IMR-90 (cell line): Measurements from ENCODE around the gene CLEC14A. TPM values are rescaled to one million over a fixed set of nuclear protein-coding genes. Genes with fewer than 3 reads are reported as not detected.

Source experiments
- ATAC-seq: fragments of 200-7000 bp; cut with Tn5 transposase; 2 replicates; pipeline ENCODE4 v1.9.1; 2020; ENCODE audit warnings: low read depth, mild to moderate bottlenecking, moderate library complexity
- BruUV-seq: library from RNA; stranded (reverse); fragments of 400-500 nt; replicated peaks from 2 replicates; lab custom pipeline; 2021; lab: Mats Ljungman, UMichigan
- CTCF ChIA-PET: fragments of 300-600 bp; formaldehyde crosslinking; extraction: SDS; loops from one replicate; lab custom pipeline; 2021; ENCODE audit warnings: antibody characterized with exemption; lab: Yijun Ruan, JAX
- POLR2A ChIA-PET: fragments of 300-600 bp; sonication (Branson Sonifier 250); formaldehyde crosslinking; loops from one replicate; lab custom pipeline; 2022; ENCODE audit warnings: antibody characterized with exemption; ENCODE audit not compliant: unreplicated experiment; lab: Charles Lee
- DNase-seq: peaks from one replicate; pipeline ENCODE4 v3.0.0; 2013
- H2AFZ ChIP-seq: replicated peaks from 2 replicates; pipeline ENCODE3; 2013; ENCODE audit warnings: low read length, mild to moderate bottlenecking; ENCODE audit not compliant: poor library complexity
- H2AK5ac ChIP-seq: 2 replicates; pipeline ENCODE4 v1.6.1; 2013; ENCODE audit warnings: low read depth, low read length, inconsistent platforms
- H2AK9ac ChIP-seq: replicated peaks from 2 replicates; pipeline ENCODE3; 2013; ENCODE audit warnings: mild to moderate bottlenecking, low read depth, low read length, moderate library complexity; ENCODE audit not compliant: poor library complexity
- H2BK120ac ChIP-seq: 2 replicates; pipeline ENCODE4 v1.6.1; 2013; ENCODE audit warnings: low read depth, low read length, inconsistent platforms
- H2BK15ac ChIP-seq: 3 replicates; pipeline ENCODE4 v1.6.1; 2013; ENCODE audit warnings: low read depth, low read length, inconsistent platforms
- H2BK20ac ChIP-seq: 2 replicates; pipeline ENCODE4 v1.6.1; 2013; ENCODE audit warnings: low read depth, mild to moderate bottlenecking, inconsistent platforms, low read length, moderate library complexity
- H2BK5ac ChIP-seq: 2 replicates; pipeline ENCODE4 v1.6.1; 2013; ENCODE audit warnings: mild to moderate bottlenecking, low read depth, low read length, inconsistent platforms; ENCODE audit not compliant: poor library complexity, severe bottlenecking
- H3K14ac ChIP-seq: replicated peaks from 2 replicates; pipeline ENCODE4 v1.6.1; 2013; ENCODE audit warnings: low read depth, low read length, inconsistent platforms
- H3K18ac ChIP-seq: 2 replicates; pipeline ENCODE4 v1.6.1; 2013; ENCODE audit warnings: low read depth, low read length, control low read depth
- H3K23ac ChIP-seq: 2 replicates; pipeline ENCODE4 v1.6.1; 2013; ENCODE audit warnings: low read depth, low read length, inconsistent platforms
- H3K27ac ChIP-seq: 2 replicates; pipeline ENCODE4 v1.5.1; 2013; ENCODE audit warnings: mild to moderate bottlenecking, control low read depth, low read length; ENCODE audit not compliant: insufficient read depth
- H3K27me3 ChIP-seq: 2 replicates; pipeline ENCODE4 v1.6.1; 2013; ENCODE audit warnings: low read length; ENCODE audit not compliant: control insufficient read depth, insufficient read depth
- H3K36me3 ChIP-seq: 2 replicates; pipeline ENCODE4 v1.6.1; 2013; ENCODE audit warnings: low read length, mixed read lengths; ENCODE audit not compliant: control insufficient read depth, insufficient read depth
- H3K4ac ChIP-seq: 2 replicates; pipeline ENCODE4 v1.6.1; 2013; ENCODE audit warnings: low read depth, low read length, inconsistent platforms
- H3K4me1 ChIP-seq: 2 replicates; pipeline ENCODE4 v1.6.1; 2013; ENCODE audit warnings: low read length, mixed read lengths; ENCODE audit not compliant: control insufficient read depth, insufficient read depth
- H3K4me2 ChIP-seq: 2 replicates; pipeline ENCODE4 v1.6.1; 2013; ENCODE audit warnings: low read depth, mild to moderate bottlenecking, control low read depth, low read length, moderate library complexity
- H3K4me3 ChIP-seq: 2 replicates; pipeline ENCODE4 v1.5.1; 2013; ENCODE audit warnings: low read depth, mild to moderate bottlenecking, control low read depth, low read length, moderate library complexity; ENCODE audit not compliant: insufficient read depth
- H3K56ac ChIP-seq: 2 replicates; pipeline ENCODE4 v1.6.1; 2013; ENCODE audit warnings: low read length, inconsistent platforms; ENCODE audit not compliant: insufficient read depth; ENCODE audit errors: extremely low read depth
- H3K79me1 ChIP-seq, 2 experiments: 2 replicates each; pipeline ENCODE4 v1.6.1; 2013; ENCODE audit warnings: low read length in 2 of 2, inconsistent platforms in 1 of 2, low read depth in 1 of 2
- H3K9ac ChIP-seq: 2 replicates; pipeline ENCODE4 v1.6.1; 2013; ENCODE audit warnings: low read depth, low read length, control low read depth
- H3K9me1 ChIP-seq: 2 replicates; pipeline ENCODE4 v1.6.1; 2013; ENCODE audit warnings: low read length, inconsistent platforms; ENCODE audit not compliant: insufficient read depth
- H3K9me3 ChIP-seq: 2 replicates; pipeline ENCODE4 v1.6.1; 2013; ENCODE audit warnings: low read length; ENCODE audit not compliant: control insufficient read depth, insufficient read depth
- H4K20me1 ChIP-seq: 2 replicates; pipeline ENCODE4 v1.6.1; 2013; ENCODE audit warnings: low read length, inconsistent platforms; ENCODE audit not compliant: insufficient read depth
- H4K5ac ChIP-seq: 2 replicates; pipeline ENCODE4 v1.6.1; 2013; ENCODE audit warnings: mild to moderate bottlenecking, low read depth, low read length, control low read depth
- H4K8ac ChIP-seq, 2 experiments: 2 replicates each; pipeline ENCODE4 v1.6.1; 2013; ENCODE audit warnings: low read depth in 2 of 2, low read length in 2 of 2, control low read depth in 1 of 2, inconsistent platforms in 1 of 2
- H4K91ac ChIP-seq: 2 replicates; pipeline ENCODE4 v1.6.1; 2013; ENCODE audit warnings: low read depth, low read length, inconsistent platforms; ENCODE audit not compliant: insufficient read depth
- BHLHE40 ChIP-seq: fragments of 150-350 bp; IDR thresholded peaks from 2 replicates; pipeline ENCODE4 v1.6.1; 2016; ENCODE audit warnings: mild to moderate bottlenecking, low read depth, low read length
- CEBPB ChIP-seq: IDR thresholded peaks from 2 replicates; pipeline ENCODE4 v1.6.1; 2012; ENCODE audit warnings: low read depth, low read length, improper control_type of control experiment
- FOS ChIP-seq: fragments of 150-350 bp; IDR thresholded peaks from 2 replicates; pipeline ENCODE4 v1.6.1; 2016; ENCODE audit warnings: low read depth, low read length
- MAFK ChIP-seq: IDR thresholded peaks from 2 replicates; pipeline ENCODE4 v1.6.1; 2012; ENCODE audit warnings: low read depth, low read length, improper control_type of control experiment
- USF2 ChIP-seq: fragments of 150-350 bp; IDR thresholded peaks from 2 replicates; pipeline ENCODE4 v1.6.1; 2017; ENCODE audit warnings: mild to moderate bottlenecking, antibody characterized with exemption, low read length, low read depth
- WGBS, 2 experiments: methylation state at CpG; one replicate each; pipeline versions ENCODE4 v1.1.5 to v1.1.7; 2013; ENCODE audit warnings: missing lambda C conversion rate in 2 of 2; ENCODE audit not compliant: insufficient read length in 1 of 2; ENCODE audit errors: extremely low coverage in 2 of 2; 5-methylcytosine and 5-hydroxymethylcytosine counted together
- dilution Hi-C: fragments of 300-500 bp; cut with HindIII; formaldehyde crosslinking; loops from one replicate; pipeline ENCODE4 v1.14.3; 2018; ENCODE audit warnings: low sequenced_read_pairs; ENCODE audit not compliant: unreplicated experiment
- in situ Hi-C: fragments of 300-500 bp; cut with MboI; formaldehyde crosslinking; loops from 3 replicates; pipeline ENCODE4 v1.14.3; 2019; ENCODE audit warnings: low sequenced_read_pairs, inconsistent platforms, mixed read lengths
- intact Hi-C: fragments of 100-400 bp; cut with micrococcal nuclease; formaldehyde crosslinking; loops from 2 replicates; pipeline ENCODE4 v1.10.0; 2022
- polyA plus RNA-seq, 3 experiments: library from polyadenylated mRNA; depleted of rRNA; stranded (reverse); fragments of >200 nt; gene quantifications; 2 replicates each; pipeline ENCODE4 v1.2.3, GENCODE V29; 2012; ENCODE audit warnings: low replicate concordance in 1 of 3
- total RNA-seq: library from RNA; depleted of rRNA; stranded (reverse); fragments of >200 nt; gene quantifications from 2 replicates; pipeline ENCODE4 v1.2.3, GENCODE V29; 2012

The CLEC14A gene
- total and polyA plus RNA-seq, 2 of the 4 experiments (the other 2 are of a cell fraction), result 3.0 to 6.2 TPM

- no peak overlapping the region for H3K56ac ChIP-seq
- H3K18ac ChIP-seq, result peak overlapping the region; percentile 90; the same call in 1 of the 2 replicates
- no peak overlapping the region for H3K14ac ChIP-seq
- no peaks in the 10 kb centered on the region for H4K20me1 ChIP-seq
- no peak overlapping the region for H3K23ac ChIP-seq
- intact Hi-C loops (loop anchor here (1.0 to 2.0 kb wide), 2 partner anchors 80 to 114 kb away; no protein-coding TSS in a partner anchor), dilution Hi-C loops (no loop called here), in situ Hi-C loops (no loop called here)
- peak; percentile 97 for TF ChIP-seq FOS
- no peak for TF ChIP-seq USF2
- TF ChIP-seq MAFK, result peak; percentile 55
- TF ChIP-seq BHLHE40, result peak; percentile 60
- TF ChIP-seq CEBPB, result peak; percentile 80
- DNase-seq, result peak; percentile 98
- H3K4ac ChIP-seq, result no peak overlapping the region
- H3K4me2 ChIP-seq, result peak overlapping the region; percentile 59; the same call in 1 of the 2 replicates
- WGBS, 2 experiments, result no CpG with 5 or more reads among the region's 5 CpGs
- no peaks in the 10 kb centered on the region for H3K79me1 ChIP-seq
- no peak overlapping the region for H2AK9ac ChIP-seq
- peak overlapping the region; percentile 98 for H2BK5ac ChIP-seq
- peak overlapping the region in 1 of 2 experiments; percentile 74; a peak in 1 of 4 replicates for H4K8ac ChIP-seq
- H3K9me3 ChIP-seq, result no peaks in the 10 kb centered on the region; the same call in 1 of the 2 replicates
- peaks cover 6% of the 10 kb centered on the region; the same call in 1 of the 2 replicates for H3K4me1 ChIP-seq
- ATAC-seq, result peak; percentile 76
- H2AFZ ChIP-seq, result no peak overlapping the region
- ChIA-PET CTCF (interaction anchor here (0.7 to 1.0 kb wide), 3 partner anchors 82 to 99 kb away, joined by 3 to 5 read pairs (median 3); no protein-coding TSS in a partner anchor), POLR2A (no interaction called here)
- peak overlapping the region; percentile 79; the same call in 1 of the 2 replicates for H2BK20ac ChIP-seq
- H3K27ac ChIP-seq, result peak overlapping the region; percentile 27; the same call in 1 of the 2 replicates
- BruUV-seq, result no TSS peak
- H3K27me3 ChIP-seq, result no peaks in the 10 kb centered on the region
- no peak overlapping the region for H2AK5ac ChIP-seq
- H3K36me3 ChIP-seq, result no peaks in the 10 kb centered on the region; the same call in 1 of the 2 replicates
- H2BK120ac ChIP-seq, result peak overlapping the region; percentile 43
- H3K4me3 ChIP-seq, result no peak overlapping the region
- no peak overlapping the region for H3K9ac ChIP-seq
- H3K9me1 ChIP-seq, result no peaks in the 10 kb centered on the region
- H4K91ac ChIP-seq, result peak overlapping the region; percentile 44; the same call in 1 of the 2 replicates
- H4K5ac ChIP-seq, result no peak overlapping the region
- no peak overlapping the region for H2BK15ac ChIP-seq
Measured at GRCh38 chr14:38290601-38291188, 34.8 kb upstream of the CLEC14A start.
